Stimulated activated memory B cell treated with anti-CD40 and anti-IgM and Interleukin-4, amounts not matched to agents 10 μg/mL and 1 μg/mL and 100 μg/mL, for 72 hours (primary cell): ENCODE data around the gene DUSP7.

Source experiments
- ATAC-seq: fragments of 150-1000 bp; cut with Tn5 transposase; 2 replicates; pipeline ENCODE4 v1.10.0; 2021
- H3K27ac Mint-ChIP-seq: one replicate; pipeline ENCODE4 v1.8.0; 2022; ENCODE audit warnings: mild to moderate bottlenecking, mixed read lengths
- H3K27me3 Mint-ChIP-seq: one replicate; pipeline ENCODE4 v1.8.0; 2022; ENCODE audit warnings: mixed read lengths
- H3K36me3 Mint-ChIP-seq: one replicate; pipeline ENCODE4 v1.8.0; 2022; ENCODE audit warnings: mixed read lengths
- H3K4me1 Mint-ChIP-seq: one replicate; pipeline ENCODE4 v1.8.0; 2022; ENCODE audit warnings: mixed read lengths
- H3K4me3 Mint-ChIP-seq: one replicate; pipeline ENCODE4 v1.8.0; 2022; ENCODE audit warnings: mild to moderate bottlenecking, moderate library complexity, mixed read lengths
- H3K9me3 Mint-ChIP-seq: one replicate; pipeline ENCODE4 v1.8.0; 2022; ENCODE audit warnings: mixed read lengths

DUSP7 gene

GRCh38 chr3:52006017-52006819 is 50.2 kb downstream of the DUSP7 start:
- ATAC-seq: no peak
- Mint-ChIP-seq H3K4me1 (peaks cover 7% of the 10 kb centered on the region), H3K36me3 (no peaks in the 10 kb centered on the region), H3K9me3 (no peaks in the 10 kb centered on the region), H3K27me3 (no peaks in the 10 kb centered on the region), H3K4me3 (no peak overlapping the region), H3K27ac (no peak overlapping the region)

GRCh38 chr3:52005571-52005986 is 50.8 kb downstream of the DUSP7 start:
- Mint-ChIP-seq H3K9me3 (no peaks in the 10 kb centered on the region), H3K4me3 (no peak overlapping the region), H3K27me3 (no peaks in the 10 kb centered on the region), H3K4me1 (peaks cover 7% of the 10 kb centered on the region), H3K27ac (no peak overlapping the region), H3K36me3 (no peaks in the 10 kb centered on the region)
- ATAC-seq: no peak

GRCh38 chr3:52004906-52005395 is 51.4 kb downstream of the DUSP7 start:
- Mint-ChIP-seq H3K36me3 (no peaks in the 10 kb centered on the region), H3K27ac (no peak overlapping the region), H3K4me1 (peaks cover 7% of the 10 kb centered on the region), H3K27me3 (no peaks in the 10 kb centered on the region), H3K4me3 (no peak overlapping the region), H3K9me3 (no peaks in the 10 kb centered on the region)
- no peak for ATAC-seq

GRCh38 chr3:52004163-52004787 is 52.1 kb downstream of the DUSP7 start:
- ATAC-seq: no peak
- Mint-ChIP-seq H3K4me3 (no peak overlapping the region), H3K36me3 (no peaks in the 10 kb centered on the region), H3K9me3 (no peaks in the 10 kb centered on the region), H3K27me3 (no peaks in the 10 kb centered on the region), H3K4me1 (peaks cover 7% of the 10 kb centered on the region), H3K27ac (no peak overlapping the region)

- Mint-ChIP-seq H3K27ac (no peak overlapping the region), H3K4me1 (peaks cover 7% of the 10 kb centered on the region), H3K9me3 (no peaks in the 10 kb centered on the region), H3K4me3 (no peak overlapping the region), H3K36me3 (no peaks in the 10 kb centered on the region), H3K27me3 (no peaks in the 10 kb centered on the region)
- no peak for ATAC-seq
These were observed 53.6 kb downstream of the DUSP7 start for GRCh38 chr3:52002748-52003147.

GRCh38 chr3:52001443-52001974 is 54.9 kb downstream of the DUSP7 start:
- Mint-ChIP-seq H3K9me3 (no peaks in the 10 kb centered on the region), H3K36me3 (no peaks in the 10 kb centered on the region), H3K4me3 (no peak overlapping the region), H3K27me3 (no peaks in the 10 kb centered on the region), H3K27ac (no peak overlapping the region), H3K4me1 (peaks cover 7% of the 10 kb centered on the region)
- ATAC-seq: peak; percentile 93

- no peak overlapping the region for H3K27ac Mint-ChIP-seq
- H3K36me3 Mint-ChIP-seq: peaks cover 11% of the 10 kb centered on the region
- H3K4me3 Mint-ChIP-seq: no peak overlapping the region
- no peaks in the 10 kb centered on the region for H3K27me3 Mint-ChIP-seq
- peaks cover 16% of the 10 kb centered on the region for H3K4me1 Mint-ChIP-seq
- ATAC-seq: no peak
- no peaks in the 10 kb centered on the region for H3K9me3 Mint-ChIP-seq
These were observed 56.5 kb downstream of the DUSP7 start for GRCh38 chr3:51999846-52000245.
